ENCODE data around the gene MCFD2.

The MCFD2 gene

DNA sequence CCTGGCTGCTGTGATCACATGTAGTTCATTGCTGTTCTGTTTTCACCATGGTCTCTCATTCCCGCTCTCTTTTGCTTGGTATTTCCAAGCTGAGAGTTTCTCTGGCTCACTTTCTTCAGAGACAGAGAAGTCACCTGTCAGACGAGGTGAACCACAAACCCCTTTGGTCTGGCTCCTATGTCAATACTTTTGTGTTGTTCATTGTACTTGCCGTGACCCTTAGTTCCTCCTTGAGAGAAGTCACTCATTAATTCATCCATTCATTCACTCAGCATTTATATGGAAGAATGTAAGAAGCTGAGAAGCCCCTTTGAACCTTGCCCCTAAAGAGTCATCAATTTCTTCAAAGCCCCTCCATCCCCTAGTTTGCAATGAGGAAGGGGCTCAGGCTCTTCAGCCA, 15.2 kb downstream of the MCFD2 start:
- no peak overlapping the region for H2AK5ac ChIP-seq (ENCODE audit: low read depth, low read length)
- no peak overlapping the region for H4K8ac ChIP-seq (ENCODE audit: low read depth, low read length)
- no peak overlapping the region for H3K14ac ChIP-seq (ENCODE audit: low read length)
- no peak overlapping the region for H3K23ac ChIP-seq (ENCODE audit: low read depth, low read length, poor library complexity)
- no peak overlapping the region for H3K27ac ChIP-seq (replicated peaks; ENCODE audit: low read length)
- no peaks in the 10 kb centered on the region for H3K79me1 ChIP-seq (ENCODE audit: low read depth, low read length)
- no peak overlapping the region for H2BK12ac ChIP-seq (ENCODE audit: low read length)
- DNase-seq (ENCODE audit: low spot score) = no peak
- H2BK120ac ChIP-seq (ENCODE audit: low read depth, low read length) = no peak overlapping the region
- H3K9me3 ChIP-seq (replicated peaks in 1 of 2; ENCODE audit: control insufficient read depth in 2 of 2, insufficient read depth in 1 of 2, low read depth in 1 of 2, low read length in 2 of 2) = no peaks in the 10 kb centered on the region
- H3K9ac ChIP-seq (ENCODE audit: low read depth, low read length, poor library complexity) = no peak overlapping the region
- no peak overlapping the region for H2AFZ ChIP-seq (ENCODE audit: low read length)
- no peaks in the 10 kb centered on the region for H3K4me1 ChIP-seq (ENCODE audit: control insufficient read depth in 2 of 2, insufficient read depth in 1 of 2, low read depth in 1 of 2, low read length in 2 of 2)
- no peaks in the 10 kb centered on the region for H3K27me3 ChIP-seq (ENCODE audit: control insufficient read depth in 3 of 3, insufficient read depth in 3 of 3, low read depth in 1 of 3, low read length in 3 of 3)
- H2BK15ac ChIP-seq (ENCODE audit: low read length) = no peak overlapping the region
- no peak overlapping the region for H3K18ac ChIP-seq (ENCODE audit: low read length)
- no peak overlapping the region for H3K4me3 ChIP-seq (ENCODE audit: low read length in 2 of 2)
- no peak overlapping the region for H4K91ac ChIP-seq (ENCODE audit: low read depth, low read length, poor library complexity)
- no CpG with 5 or more reads among the region's 3 CpGs for WGBS, 2 donors (ENCODE audit: extremely low coverage in 2 of 2, insufficient read length in 2 of 2, insufficient replicate concordance in 1 of 2)
- peaks cover 2 to 13% of the 10 kb centered on the region in 2 donors for H3K36me3 ChIP-seq (replicated peaks in 1 of 2; ENCODE audit: control insufficient read depth in 2 of 2, insufficient read depth in 2 of 2, low read length in 2 of 2)
- no peak overlapping the region for H3K4ac ChIP-seq (ENCODE audit: low read length)
- H3K4me2 ChIP-seq (ENCODE audit: insufficient read depth, low read length, poor library complexity, severe bottlenecking) = no peak overlapping the region
- H2BK5ac ChIP-seq (ENCODE audit: low read length) = no peak overlapping the region

- H2AFZ ChIP-seq (ENCODE audit: low read length) = no peak overlapping the region
- H2BK15ac ChIP-seq (ENCODE audit: low read length) = no peak overlapping the region
- H3K9ac ChIP-seq (ENCODE audit: low read depth, low read length, poor library complexity) = no peak overlapping the region
- H3K18ac ChIP-seq (ENCODE audit: low read length) = no peak overlapping the region
- no peak overlapping the region for H3K4ac ChIP-seq (ENCODE audit: low read length)
- H2BK120ac ChIP-seq (ENCODE audit: low read depth, low read length) = no peak overlapping the region
- no peak overlapping the region for H4K91ac ChIP-seq (ENCODE audit: low read depth, low read length, poor library complexity)
- H3K14ac ChIP-seq (ENCODE audit: low read length) = no peak overlapping the region
- no peak overlapping the region for H2BK5ac ChIP-seq (ENCODE audit: low read length)
- H3K4me1 ChIP-seq (ENCODE audit: control insufficient read depth in 2 of 2, insufficient read depth in 1 of 2, low read depth in 1 of 2, low read length in 2 of 2) = no peaks in the 10 kb centered on the region
- H4K8ac ChIP-seq (ENCODE audit: low read depth, low read length) = no peak overlapping the region
- no CpG with 5 or more reads among the region's 17 CpGs for WGBS, 2 donors (ENCODE audit: extremely low coverage in 2 of 2, insufficient read length in 2 of 2, insufficient replicate concordance in 1 of 2)
- H2AK5ac ChIP-seq (ENCODE audit: low read depth, low read length) = no peak overlapping the region
- H3K27me3 ChIP-seq (ENCODE audit: control insufficient read depth in 3 of 3, insufficient read depth in 3 of 3, low read depth in 1 of 3, low read length in 3 of 3) = no peaks in the 10 kb centered on the region
- H3K27ac ChIP-seq (replicated peaks; ENCODE audit: low read length) = no peak overlapping the region
- peaks cover 2 to 3% of the 10 kb centered on the region in 2 donors for H3K36me3 ChIP-seq (replicated peaks in 1 of 2; ENCODE audit: control insufficient read depth in 2 of 2, insufficient read depth in 2 of 2, low read length in 2 of 2)
- H3K9me3 ChIP-seq (replicated peaks in 1 of 2; ENCODE audit: control insufficient read depth in 2 of 2, insufficient read depth in 1 of 2, low read depth in 1 of 2, low read length in 2 of 2) = no peaks in the 10 kb centered on the region
- no peak overlapping the region for H3K4me2 ChIP-seq (ENCODE audit: insufficient read depth, low read length, poor library complexity, severe bottlenecking)
- H3K23ac ChIP-seq (ENCODE audit: low read depth, low read length, poor library complexity) = no peak overlapping the region
- no peak for DNase-seq (ENCODE audit: low spot score)
- no peak overlapping the region for H2BK12ac ChIP-seq (ENCODE audit: low read length)
- no peaks in the 10 kb centered on the region for H3K79me1 ChIP-seq (ENCODE audit: low read depth, low read length)
- no peak overlapping the region for H3K4me3 ChIP-seq (ENCODE audit: low read length in 2 of 2)
Observed at GRCh38 chr2:46899053-46899452, 16.6 kb downstream of the MCFD2 start.

DNA sequence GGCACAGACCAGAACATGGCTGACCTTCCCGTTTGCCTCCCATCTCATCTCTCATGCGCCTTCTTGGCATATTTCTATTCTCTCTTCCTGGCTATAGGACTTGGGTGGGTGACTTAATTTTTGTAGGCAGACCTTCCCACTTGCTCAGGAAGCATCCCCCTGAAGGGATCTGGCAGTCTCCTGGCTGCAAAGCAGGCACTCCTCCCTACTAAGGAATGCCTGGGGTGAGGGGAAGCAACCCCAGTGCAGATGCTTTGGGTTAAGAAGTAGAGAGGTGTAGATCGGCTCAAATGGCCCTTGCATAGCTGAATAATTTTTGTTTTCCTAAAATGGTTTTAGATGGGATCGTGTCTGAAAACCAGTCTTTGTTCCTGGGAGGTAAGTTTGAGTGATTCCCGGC, 17.6 kb downstream of the MCFD2 start:
- no peaks in the 10 kb centered on the region for H3K79me1 ChIP-seq (ENCODE audit: low read depth, low read length)
- H3K4me3 ChIP-seq (ENCODE audit: low read length in 2 of 2) = no peak overlapping the region
- H3K14ac ChIP-seq (ENCODE audit: low read length) = no peak overlapping the region
- no peak overlapping the region for H2AK5ac ChIP-seq (ENCODE audit: low read depth, low read length)
- no CpG with 5 or more reads among the region's 5 CpGs for WGBS, 2 donors (ENCODE audit: extremely low coverage in 2 of 2, insufficient read length in 2 of 2, insufficient replicate concordance in 1 of 2)
- H2BK5ac ChIP-seq (ENCODE audit: low read length) = no peak overlapping the region
- no peak overlapping the region for H2BK120ac ChIP-seq (ENCODE audit: low read depth, low read length)
- no peak overlapping the region for H3K27ac ChIP-seq (replicated peaks; ENCODE audit: low read length)
- H2BK15ac ChIP-seq (ENCODE audit: low read length) = no peak overlapping the region
- H3K9ac ChIP-seq (ENCODE audit: low read depth, low read length, poor library complexity) = no peak overlapping the region
- H4K8ac ChIP-seq (ENCODE audit: low read depth, low read length) = no peak overlapping the region
- no peak overlapping the region for H4K91ac ChIP-seq (ENCODE audit: low read depth, low read length, poor library complexity)
- no peak overlapping the region for H3K23ac ChIP-seq (ENCODE audit: low read depth, low read length, poor library complexity)
- no peak for DNase-seq (ENCODE audit: low spot score)
- H3K4me1 ChIP-seq (ENCODE audit: control insufficient read depth in 2 of 2, insufficient read depth in 1 of 2, low read depth in 1 of 2, low read length in 2 of 2) = no peaks in the 10 kb centered on the region
- H3K4ac ChIP-seq (ENCODE audit: low read length) = no peak overlapping the region
- H3K9me3 ChIP-seq (replicated peaks in 1 of 2; ENCODE audit: control insufficient read depth in 2 of 2, insufficient read depth in 1 of 2, low read depth in 1 of 2, low read length in 2 of 2) = no peaks in the 10 kb centered on the region
- peaks cover 0 to 2% of the 10 kb centered on the region in 2 donors for H3K36me3 ChIP-seq (replicated peaks in 1 of 2; ENCODE audit: control insufficient read depth in 2 of 2, insufficient read depth in 2 of 2, low read length in 2 of 2)
- no peak overlapping the region for H3K4me2 ChIP-seq (ENCODE audit: insufficient read depth, low read length, poor library complexity, severe bottlenecking)
- H3K27me3 ChIP-seq (ENCODE audit: control insufficient read depth in 3 of 3, insufficient read depth in 3 of 3, low read depth in 1 of 3, low read length in 3 of 3) = no peaks in the 10 kb centered on the region
- no peak overlapping the region for H2AFZ ChIP-seq (ENCODE audit: low read length)
- no peak overlapping the region for H3K18ac ChIP-seq (ENCODE audit: low read length)
- H2BK12ac ChIP-seq (ENCODE audit: low read length) = no peak overlapping the region

GRCh38 chr2:46893269-46893939, 22.2 kb downstream of the MCFD2 start:
- Histone ChIP-seq H3K23ac (ENCODE audit: low read depth, low read length, poor library complexity) (no peak overlapping the region), H3K4ac (ENCODE audit: low read length) (no peak overlapping the region), H2BK120ac (ENCODE audit: low read depth, low read length) (no peak overlapping the region), H3K4me3 (ENCODE audit: low read length in 2 of 2) (no peak overlapping the region), H2BK5ac (ENCODE audit: low read length) (no peak overlapping the region), H3K36me3 (replicated peaks in 1 of 2; ENCODE audit: control insufficient read depth in 2 of 2, insufficient read depth in 2 of 2, low read length in 2 of 2) (no peaks in the 10 kb centered on the region), H2BK15ac (ENCODE audit: low read length) (no peak overlapping the region), H3K27me3 (ENCODE audit: control insufficient read depth in 3 of 3, insufficient read depth in 3 of 3, low read depth in 1 of 3, low read length in 3 of 3) (no peaks in the 10 kb centered on the region), H3K4me2 (ENCODE audit: insufficient read depth, low read length, poor library complexity, severe bottlenecking) (no peak overlapping the region), H3K14ac (ENCODE audit: low read length) (no peak overlapping the region), H2AK5ac (ENCODE audit: low read depth, low read length) (no peak overlapping the region), H3K18ac (ENCODE audit: low read length) (no peak overlapping the region), H3K79me1 (ENCODE audit: low read depth, low read length) (no peaks in the 10 kb centered on the region), H4K91ac (ENCODE audit: low read depth, low read length, poor library complexity) (no peak overlapping the region), H3K9ac (ENCODE audit: low read depth, low read length, poor library complexity) (no peak overlapping the region), H3K9me3 (replicated peaks in 1 of 2; ENCODE audit: control insufficient read depth in 2 of 2, insufficient read depth in 1 of 2, low read depth in 1 of 2, low read length in 2 of 2) (no peaks in the 10 kb centered on the region), H3K4me1 (ENCODE audit: control insufficient read depth in 2 of 2, insufficient read depth in 1 of 2, low read depth in 1 of 2, low read length in 2 of 2) (peaks cover 2 to 3% of the 10 kb centered on the region in 2 donors), H2AFZ (ENCODE audit: low read length) (no peak overlapping the region), H3K27ac (replicated peaks; ENCODE audit: low read length) (no peak overlapping the region), H4K8ac (ENCODE audit: low read depth, low read length) (no peak overlapping the region), H2BK12ac (ENCODE audit: low read length) (no peak overlapping the region)
- no CpG with 5 or more reads among the region's 3 CpGs for WGBS, 2 donors (ENCODE audit: extremely low coverage in 2 of 2, insufficient read length in 2 of 2, insufficient replicate concordance in 1 of 2)
- no peak for DNase-seq (ENCODE audit: low spot score)

Data from neuronal stem cell (in vitro differentiated cells).